Calu3 (cell line): Measurements from ENCODE around the gene FOXN3. TPM values are rescaled to one million over a fixed set of nuclear protein-coding genes. Genes with fewer than 3 reads are reported as not detected.

Experiments
- BruUV-seq: library from RNA; stranded (reverse); fragments of 400-500 nt; replicated peaks from 2 replicates; lab custom pipeline; 2021; lab: Mats Ljungman, UMichigan
- CTCF ChIA-PET: fragments of 300-600 bp; sonication (Branson Sonifier 250); formaldehyde crosslinking; loops from one replicate; lab custom pipeline; 2022; ENCODE audit warnings: antibody characterized with exemption; lab: Charles Lee
- DNase-seq: peaks from one replicate; pipeline ENCODE4 v3.0.0; 2022
- H3K27ac Mint-ChIP-seq: one replicate; pipeline ENCODE4 v1.8.0; 2022; ENCODE audit warnings: mixed read lengths; ENCODE audit not compliant: unreplicated experiment
- H3K27me3 Mint-ChIP-seq: one replicate; pipeline ENCODE4 v1.8.0; 2022; ENCODE audit warnings: mixed read lengths; ENCODE audit not compliant: unreplicated experiment
- H3K36me3 Mint-ChIP-seq: one replicate; pipeline ENCODE4 v1.8.0; 2022; ENCODE audit warnings: mild to moderate bottlenecking, moderate library complexity, mixed read lengths; ENCODE audit not compliant: insufficient read depth, unreplicated experiment
- H3K4me1 Mint-ChIP-seq: one replicate; pipeline ENCODE4 v1.8.0; 2022; ENCODE audit warnings: mild to moderate bottlenecking, low read depth, mixed read lengths; ENCODE audit not compliant: unreplicated experiment
- H3K4me3 Mint-ChIP-seq: one replicate; pipeline ENCODE4 v1.8.0; 2022; ENCODE audit warnings: mild to moderate bottlenecking, low read depth, moderate library complexity, mixed read lengths; ENCODE audit not compliant: unreplicated experiment
- H3K9me3 Mint-ChIP-seq: one replicate; pipeline ENCODE4 v1.8.0; 2022; ENCODE audit warnings: low read depth, mixed read lengths; ENCODE audit not compliant: unreplicated experiment
- CTCF ChIP-seq: fragments of 200-600 bp; IDR thresholded peaks from one replicate; pipeline ENCODE4 v1.8.0; 2022; ENCODE audit warnings: antibody characterized with exemption; ENCODE audit not compliant: unreplicated experiment
- intact Hi-C: fragments of 100-400 bp; cut with micrococcal nuclease; formaldehyde crosslinking; loops from one replicate; pipeline ENCODE4 v1.10.0; 2022; ENCODE audit not compliant: unreplicated experiment
- total RNA-seq: library from RNA; stranded (reverse); gene quantifications from 2 replicates; pipeline ENCODE4 v1.2.3, GENCODE V29; 2022

Gene FOXN3
- total RNA-seq, 1 experiment from 2014 or later: 11.8 TPM

DNA sequence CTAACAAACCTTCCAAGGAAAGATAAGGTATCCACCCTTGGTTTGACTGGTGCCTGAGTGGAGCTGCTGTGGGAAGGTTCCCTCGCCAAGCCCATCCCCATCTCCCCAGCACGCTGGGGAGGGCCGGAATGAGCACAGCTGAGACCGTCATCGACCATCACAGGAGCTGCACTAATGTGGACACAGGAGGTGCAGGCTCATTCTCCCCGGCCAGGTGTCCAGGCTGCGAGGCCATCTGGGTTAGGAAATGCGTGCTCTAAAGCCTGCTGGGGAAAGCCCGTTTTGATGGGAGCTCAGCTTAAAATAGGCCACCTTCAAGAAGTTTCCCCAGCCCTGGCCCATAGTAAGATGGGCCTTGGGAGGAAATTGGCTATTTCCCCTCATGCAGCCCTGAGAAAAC lies 35.2 kb upstream of the FOXN3 start:
- H3K4me1 Mint-ChIP-seq: no peaks in the 10 kb centered on the region
- no peak overlapping the region for H3K27ac Mint-ChIP-seq
- DNase-seq: no peak
- H3K9me3 Mint-ChIP-seq: no peaks in the 10 kb centered on the region
- no peaks in the 10 kb centered on the region for H3K36me3 Mint-ChIP-seq
- CTCF ChIA-PET: no interaction called here
- BruUV-seq: no TSS peak
- no peak overlapping the region for H3K4me3 Mint-ChIP-seq
- intact Hi-C loops: no loop called here
- H3K27me3 Mint-ChIP-seq: peaks cover 16% of the 10 kb centered on the region
- no peak for TF ChIP-seq CTCF

DNA sequence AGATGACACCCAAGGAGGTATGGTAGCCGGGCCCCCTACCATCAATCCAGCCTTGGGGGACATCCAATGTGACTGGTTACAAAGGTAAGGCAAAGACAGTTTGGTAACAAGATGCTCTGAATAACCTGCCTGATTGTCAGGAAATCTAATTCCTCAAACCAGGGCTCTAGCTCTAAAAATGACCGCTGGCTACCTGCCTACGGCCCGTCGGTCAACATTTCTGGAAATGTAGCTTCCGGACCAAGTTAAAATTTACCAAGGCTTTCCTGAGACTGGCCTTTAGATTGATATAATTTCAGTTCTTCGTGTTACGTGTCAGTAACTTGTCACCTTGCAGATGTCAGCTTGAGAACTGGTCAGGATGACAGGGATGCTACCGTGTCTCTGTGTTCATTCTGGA lies 34.2 kb upstream of the FOXN3 start:
- CTCF ChIA-PET: interaction anchor here (0.5 kb wide), 1 partner anchor 16 kb away, joined by 3 read pairs; no protein-coding TSS in a partner anchor
- H3K36me3 Mint-ChIP-seq: no peaks in the 10 kb centered on the region
- H3K4me3 Mint-ChIP-seq: no peak overlapping the region
- no peaks in the 10 kb centered on the region for H3K4me1 Mint-ChIP-seq
- no peak for DNase-seq
- no TSS peak for BruUV-seq
- peaks cover 16% of the 10 kb centered on the region for H3K27me3 Mint-ChIP-seq
- no peak for TF ChIP-seq CTCF
- no peaks in the 10 kb centered on the region for H3K9me3 Mint-ChIP-seq
- intact Hi-C loops: no loop called here
- H3K27ac Mint-ChIP-seq: no peak overlapping the region

- CTCF ChIA-PET: interaction anchor here (0.7 kb wide), 1 partner anchor 443 kb away, joined by 3 read pairs; no protein-coding TSS in a partner anchor
- no peak for TF ChIP-seq CTCF
- Mint-ChIP-seq H3K27me3 (peaks cover 16% of the 10 kb centered on the region), H3K4me1 (no peaks in the 10 kb centered on the region), H3K36me3 (no peaks in the 10 kb centered on the region), H3K9me3 (no peaks in the 10 kb centered on the region), H3K27ac (no peak overlapping the region), H3K4me3 (no peak overlapping the region)
- no TSS peak for BruUV-seq
- intact Hi-C loops: no loop called here
- DNase-seq: no peak
These were observed 30.3 kb upstream of the FOXN3 start for GRCh38 chr14:89447182-89447944.

DNA sequence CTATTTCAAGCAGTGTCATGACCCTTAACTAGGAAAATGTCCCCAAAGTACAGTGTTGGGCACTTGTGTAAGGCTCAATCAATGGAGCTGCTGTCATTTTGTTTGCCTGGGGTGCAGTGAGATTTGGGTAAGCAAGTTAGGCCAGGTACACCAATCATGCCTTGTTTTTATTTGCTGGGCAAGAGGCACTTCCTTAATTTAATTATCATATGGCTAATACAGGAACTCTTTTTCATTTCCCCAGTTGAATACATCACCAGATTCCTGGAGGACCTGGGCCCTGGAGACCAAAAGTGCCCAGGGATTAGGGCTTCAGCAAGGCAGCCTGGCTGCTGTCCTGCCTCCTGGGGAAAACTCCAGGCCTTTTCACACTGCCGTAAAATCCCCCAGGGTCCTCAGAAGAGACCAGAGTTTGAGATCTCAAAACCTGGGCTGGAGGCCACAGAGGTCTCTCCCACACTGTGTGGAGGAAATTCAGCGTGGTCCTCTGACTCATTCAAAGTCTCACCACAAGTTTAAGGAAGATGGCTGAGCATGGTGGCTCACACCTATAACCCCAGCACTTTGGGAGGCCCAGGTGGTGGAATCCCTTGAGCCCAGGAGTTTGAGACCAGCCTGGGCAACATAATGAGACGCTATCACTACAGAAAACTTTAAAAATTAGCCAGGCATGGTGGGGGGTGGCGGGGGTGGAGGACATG lies 28.4 kb upstream of the FOXN3 start:
- CTCF ChIA-PET: no interaction called here
- no peak for TF ChIP-seq CTCF
- intact Hi-C loops: no loop called here
- no peaks in the 10 kb centered on the region for H3K36me3 Mint-ChIP-seq
- H3K9me3 Mint-ChIP-seq: no peaks in the 10 kb centered on the region
- H3K27ac Mint-ChIP-seq: no peak overlapping the region
- BruUV-seq: no TSS peak
- H3K27me3 Mint-ChIP-seq: peaks cover 16% of the 10 kb centered on the region
- H3K4me3 Mint-ChIP-seq: no peak overlapping the region
- no peak for DNase-seq
- H3K4me1 Mint-ChIP-seq: no peaks in the 10 kb centered on the region
